Gastroesophageal sphincter (tissue), 4 donors: ENCODE data around the gene DUSP10. TPM values are rescaled to one million over a fixed set of nuclear protein-coding genes. Genes with fewer than 3 reads are reported as not detected.
A peak's percentile ranks its signal among the peaks of the same experiment; 100 is the strongest.

Source experiments
- ATAC-seq: fragments of 150-250 bp; one replicate; pipeline ENCODE4 v1.9.1; 2016; ENCODE audit warnings: mild to moderate bottlenecking, moderate library complexity
- H3K27ac ChIP-seq, 4 donors: fragments of 200-600 bp; sonication (generic) in 3 of 4; 1 replicate in 3 of 4; 2 replicates in 1 of 4; pipeline ENCODE4 v1.5.1; 2016 to 2019
- H3K27me3 ChIP-seq: fragments of 200-600 bp; sonication (generic); one replicate; pipeline ENCODE4 v1.5.1; 2019
- H3K36me3 ChIP-seq, 2 donors: fragments of 200-600 bp; sonication (generic); one replicate each; pipeline ENCODE4 v1.5.1; 2019; ENCODE audit warnings: control low read depth in 1 of 2
- H3K4me1 ChIP-seq, 3 donors: fragments of 200-600 bp; sonication (generic); 1 replicate in 2 of 3; 2 replicates in 1 of 3; pipeline ENCODE4 v1.5.1; 2016 to 2019; ENCODE audit warnings: control low read depth in 2 of 3
- H3K4me3 ChIP-seq, 2 donors: fragments of 200-600 bp; sonication (generic); one replicate each; pipeline ENCODE4 v1.5.1; 2019; ENCODE audit warnings: mild to moderate bottlenecking in 1 of 2, moderate library complexity in 1 of 2
- H3K9me3 ChIP-seq, 3 donors: fragments of 200-600 bp; sonication (generic); one replicate each; pipeline ENCODE4 v1.5.1; 2017 to 2019; ENCODE audit warnings: control low read depth in 2 of 3
- CTCF ChIP-seq, 4 experiments: fragments of 200-600 bp in 2 of 4; fragments of 450-650 bp in 2 of 4; sonication (generic) in 1 of 4; IDR thresholded peaks; one replicate each; pipeline ENCODE4 v1.5.1; 2017 to 2019; ENCODE audit warnings: antibody characterized with exemption in 4 of 4, mild to moderate bottlenecking in 2 of 4, moderate library complexity in 2 of 4
- EP300 ChIP-seq: sonication (generic); formaldehyde crosslinking; IDR thresholded peaks from one replicate; pipeline ENCODE4 v1.6.1; 2017; ENCODE audit warnings: antibody characterized with exemption, mild to moderate bottlenecking
- POLR2A ChIP-seq, 2 donors: fragments of 450-650 bp; IDR thresholded peaks; one replicate each; pipeline ENCODE4 v1.6.1; 2017; ENCODE audit warnings: antibody characterized with exemption in 2 of 2, mild to moderate bottlenecking in 2 of 2, moderate library complexity in 1 of 2
- POLR2AphosphoS5 ChIP-seq: sonication (generic); formaldehyde crosslinking; IDR thresholded peaks from one replicate; pipeline ENCODE4 v1.6.1; 2017; ENCODE audit warnings: antibody characterized with exemption
- WGBS, 2 donors: methylation state at CpG; one replicate each; pipeline ENCODE4 v1.1.5; 2018; ENCODE audit warnings: low coverage in 1 of 2; 5-methylcytosine and 5-hydroxymethylcytosine counted together
- total RNA-seq, 4 donors: library from RNA; depleted of rRNA; stranded (reverse); fragments of >200 nt; gene quantifications; one replicate each; pipeline ENCODE4 v1.1.0, GENCODE V29; 2016

Gene DUSP10
- total RNA-seq, 4 donors from 2014 or later: 3.5 to 12.0 (median 5.3) TPM

GRCh38 chr1:221736714-221737113 is 5.2 kb downstream of the DUSP10 start:
- H3K36me3 ChIP-seq: peaks cover 0 to 16% of the 10 kb centered on the region in 2 donors
- TF ChIP-seq POLR2A (IDR thresholded peaks at IDR 0.05) (no peak), EP300 (no peak)
- H3K27ac ChIP-seq: peak overlapping the region in 2 of 4 donors; percentile 67 to 77
- no peaks in the 10 kb centered on the region for H3K27me3 ChIP-seq
- peaks cover 4 to 81% (median 20%) of the 10 kb centered on the region in 3 donors for H3K4me1 ChIP-seq
- ATAC-seq: no peak
- no peaks in the 10 kb centered on the region for H3K9me3 ChIP-seq
- 100% methylated on average over 1 to 2 of the region's 8 CpGs for WGBS, 2 donors
- H3K4me3 ChIP-seq: no peak overlapping the region

DNA sequence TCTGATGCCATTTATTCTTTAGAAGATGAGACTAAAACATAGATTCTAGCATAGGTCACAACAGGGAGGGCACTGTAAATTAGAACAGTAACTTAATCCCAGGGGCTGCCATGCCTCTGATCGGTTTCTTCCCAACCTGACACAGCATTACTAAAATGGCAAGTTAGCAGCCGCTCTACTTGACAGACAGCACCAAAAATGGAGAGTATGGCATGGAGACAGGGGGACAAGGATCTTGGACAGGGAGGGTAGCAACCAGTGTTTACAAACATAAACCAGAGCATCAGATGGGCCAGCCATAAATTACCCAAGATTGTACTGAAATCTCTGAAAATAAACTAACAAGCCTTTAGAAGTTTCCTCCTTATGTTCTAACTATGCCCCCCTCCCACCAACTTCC is 5.9 kb downstream of the DUSP10 start:
- WGBS, 2 donors: 18 to 47% methylated on average over 2 of the region's 2 CpGs
- no peak for ATAC-seq
- Histone ChIP-seq H3K4me3 (no peak overlapping the region), H3K4me1 (peaks cover 4 to 84% (median 20%) of the 10 kb centered on the region in 3 donors), H3K27me3 (no peaks in the 10 kb centered on the region), H3K9me3 (no peaks in the 10 kb centered on the region), H3K36me3 (peaks cover 0 to 16% of the 10 kb centered on the region in 2 donors), H3K27ac (peak overlapping the region; percentile 7 to 77 (median 52))
- TF ChIP-seq EP300 (no peak), POLR2A (IDR thresholded peaks at IDR 0.05) (no peak), CTCF (IDR thresholded peaks at IDR 0.05) (no peak), POLR2AphosphoS5 (no peak)

DNA sequence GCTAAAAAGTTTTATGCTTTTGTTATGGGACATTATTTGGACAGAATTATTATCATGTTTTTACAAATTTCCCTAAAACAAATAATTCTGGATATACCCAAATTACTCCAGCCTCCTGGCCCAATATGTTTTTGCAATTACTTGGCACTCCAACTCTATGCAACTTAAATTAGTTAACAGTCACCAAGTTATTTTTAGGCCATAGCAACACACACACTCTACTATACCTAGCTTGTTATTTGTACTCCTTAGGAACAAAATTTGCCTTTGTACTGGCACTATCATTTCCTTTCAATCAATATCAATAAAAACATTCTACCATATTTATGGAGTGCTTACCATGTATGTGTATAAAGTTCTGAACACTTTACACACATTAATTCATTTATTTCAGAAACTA is 7.7 kb downstream of the DUSP10 start:
- no peaks in the 10 kb centered on the region for H3K27me3 ChIP-seq
- TF ChIP-seq EP300 (no peak), POLR2AphosphoS5 (no peak), CTCF (IDR thresholded peaks at IDR 0.05) (no peak), POLR2A (IDR thresholded peaks at IDR 0.05) (no peak)
- H3K9me3 ChIP-seq: no peaks in the 10 kb centered on the region
- peak; percentile 50 for ATAC-seq
- peaks cover 0 to 16% of the 10 kb centered on the region in 2 donors for H3K36me3 ChIP-seq
- H3K4me3 ChIP-seq: no peak overlapping the region
- peaks cover 5 to 79% (median 20%) of the 10 kb centered on the region in 3 donors for H3K4me1 ChIP-seq
- peak overlapping the region; percentile 67 to 81 (median 76) for H3K27ac ChIP-seq

DNA sequence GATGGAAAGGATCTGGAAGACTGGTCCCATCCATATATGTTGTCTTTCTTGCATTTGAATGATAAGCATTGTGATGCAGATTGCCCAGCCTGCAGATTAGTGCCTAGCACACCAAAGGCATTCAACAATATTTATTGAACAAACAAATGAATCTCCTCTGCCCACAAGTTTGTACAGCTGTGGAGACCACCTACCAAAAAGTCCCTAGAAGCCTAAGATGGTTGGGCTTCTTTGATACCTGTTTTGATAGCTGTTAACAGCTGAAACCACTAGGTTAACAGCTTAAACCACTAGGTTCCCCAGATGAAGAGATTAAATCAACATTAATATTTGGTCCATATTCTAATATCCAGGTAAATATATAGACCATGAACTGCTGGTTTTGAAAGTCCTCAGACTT is 9.8 kb downstream of the DUSP10 start:
- Histone ChIP-seq H3K4me3 (no peak overlapping the region), H3K4me1 (peaks cover 7 to 79% (median 27%) of the 10 kb centered on the region in 3 donors), H3K36me3 (no peaks in the 10 kb centered on the region), H3K27ac (no peak overlapping the region), H3K9me3 (no peaks in the 10 kb centered on the region), H3K27me3 (no peaks in the 10 kb centered on the region)
- TF ChIP-seq CTCF (IDR thresholded peaks at IDR 0.05) (no peak), EP300 (no peak), POLR2AphosphoS5 (no peak), POLR2A (IDR thresholded peaks at IDR 0.05) (no peak)
- no peak for ATAC-seq

DNA sequence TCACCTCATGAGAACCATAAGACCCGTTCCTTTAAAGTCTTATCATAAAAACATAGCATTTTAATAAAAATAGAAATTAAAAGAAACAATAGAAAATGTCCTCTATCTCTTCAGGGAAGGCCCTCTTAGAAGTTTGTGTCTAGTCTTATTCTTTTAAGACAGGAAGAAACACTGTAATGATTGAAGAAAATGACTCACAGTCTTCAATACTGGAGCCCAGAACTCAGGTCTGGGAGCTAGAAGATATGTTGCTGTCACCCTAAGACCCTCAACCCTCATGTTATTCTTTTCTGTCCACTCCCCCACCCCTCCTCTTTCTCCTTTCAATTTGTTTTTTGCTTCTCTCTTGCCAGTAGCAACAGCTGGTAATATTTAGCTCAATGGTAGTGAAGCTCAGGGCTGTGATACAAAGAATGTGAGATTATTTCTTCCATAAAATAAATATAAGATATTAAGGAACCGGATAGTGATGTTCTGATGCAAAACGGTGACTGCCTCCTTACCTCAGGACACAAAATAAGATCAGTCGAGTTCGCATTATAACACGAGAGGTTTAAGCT is 12.0 kb downstream of the DUSP10 start:
- no peaks in the 10 kb centered on the region for H3K36me3 ChIP-seq
- H3K4me3 ChIP-seq: no peak overlapping the region
- no peaks in the 10 kb centered on the region for H3K27me3 ChIP-seq
- H3K9me3 ChIP-seq: no peaks in the 10 kb centered on the region
- peaks cover 16 to 81% (median 32%) of the 10 kb centered on the region in 3 donors for H3K4me1 ChIP-seq
- WGBS, 2 donors: 31 to 48% methylated on average over 6 of the region's 6 CpGs
- no peak for ATAC-seq
- TF ChIP-seq EP300 (no peak), POLR2A (IDR thresholded peaks at IDR 0.05) (no peak), CTCF (IDR thresholded peaks at IDR 0.05) (no peak), POLR2AphosphoS5 (no peak)
- peak overlapping the region; percentile 53 to 75 (median 64) for H3K27ac ChIP-seq
